OCI-LY3 (cell line): ENCODE results near the gene ARID4A.

Experiments
- CTCF ChIP-seq: fragments of 200-600, 300-600 bp; sonication (generic); IDR thresholded peaks from 2 replicates; pipeline ENCODE4 v1.5.1; 2014; ENCODE audit warnings: antibody characterized with exemption, low read length, low read depth
- EZH2phosphoT487 ChIP-seq: fragments of 200-600 bp; shearing (Covaris generic); IDR thresholded peaks from 2 replicates; pipeline ENCODE4 v1.6.1; 2018; ENCODE audit warnings: antibody characterized with exemption, mixed run types, low read depth

- TF ChIP-seq CTCF (no peak), EZH2phosphoT487 (no peak)
These were observed 57.9 kb downstream of the ARID4A start for GRCh38 chr14:58356268-58356667.
